Nephron (organoid): ENCODE data around the gene ARID3A.

Experiments
- H3K27ac Mint-ChIP-seq, 3 experiments: 2 replicates each; pipeline ENCODE4 v1.8.0; 2020; ENCODE audit warnings: mixed read lengths in 3 of 3, mild to moderate bottlenecking in 2 of 3, moderate library complexity in 1 of 3
- H3K27me3 Mint-ChIP-seq: 2 replicates; pipeline ENCODE4 v1.8.0; 2021; ENCODE audit warnings: low read depth, mild to moderate bottlenecking, moderate library complexity, mixed read lengths
- H3K36me3 Mint-ChIP-seq: 2 replicates; pipeline ENCODE4 v1.8.0; 2020; ENCODE audit warnings: low read depth, mixed read lengths
- H3K4me1 Mint-ChIP-seq: 2 replicates; pipeline ENCODE4 v1.8.0; 2020; ENCODE audit warnings: mixed read lengths
- H3K4me3 Mint-ChIP-seq, 3 experiments: 2 replicates each; pipeline ENCODE4 v1.8.0; 2020; ENCODE audit warnings: mild to moderate bottlenecking in 3 of 3, mixed read lengths in 3 of 3, moderate library complexity in 2 of 3
- H3K9me3 Mint-ChIP-seq: 2 replicates; pipeline ENCODE4 v1.8.0; 2020; ENCODE audit warnings: mixed read lengths
- CTCF ChIP-seq, 3 experiments: fragments of 200-600 bp; sonication (generic); IDR thresholded peaks; one replicate each; pipeline ENCODE4 v1.5.0; 2021; ENCODE audit warnings: antibody characterized with exemption in 3 of 3; ENCODE audit not compliant: unreplicated experiment in 3 of 3

Gene ARID3A

GRCh38 chr19:898663-899062 is 27.2 kb upstream of the ARID3A start:
- peak overlapping the region in 1 of 3 experiments; percentile 63 for H3K27ac Mint-ChIP-seq
- H3K9me3 Mint-ChIP-seq, result no peaks in the 10 kb centered on the region
- TF ChIP-seq CTCF (IDR thresholded peaks at IDR 0.05; ENCODE audit: unreplicated experiment in 3 of 3), result no peak
- peaks cover 9% of the 10 kb centered on the region for H3K36me3 Mint-ChIP-seq
- no peak overlapping the region for H3K4me3 Mint-ChIP-seq
- H3K4me1 Mint-ChIP-seq, result no peaks in the 10 kb centered on the region
- H3K27me3 Mint-ChIP-seq, result no peaks in the 10 kb centered on the region

- H3K27me3 Mint-ChIP-seq, result no peaks in the 10 kb centered on the region
- H3K9me3 Mint-ChIP-seq, result no peaks in the 10 kb centered on the region
- TF ChIP-seq CTCF (IDR thresholded peaks at IDR 0.05; ENCODE audit: unreplicated experiment in 3 of 3), result no peak
Measured at GRCh38 chr19:899336-900042, 26.3 kb upstream of the ARID3A start.

GRCh38 chr19:900043-900301 is 25.9 kb upstream of the ARID3A start:
- Mint-ChIP-seq H3K36me3 (peaks cover 9% of the 10 kb centered on the region), H3K9me3 (no peaks in the 10 kb centered on the region), H3K27me3 (no peaks in the 10 kb centered on the region), H3K4me1 (peaks cover 4% of the 10 kb centered on the region), H3K27ac (no peak overlapping the region), H3K4me3 (no peak overlapping the region)
- TF ChIP-seq CTCF (IDR thresholded peaks at IDR 0.05; ENCODE audit: unreplicated experiment in 3 of 3), result no peak

More at GRCh38 chr19:899336-900042, 26.3 kb upstream of the ARID3A start:
- Mint-ChIP-seq H3K36me3 (peaks cover 9% of the 10 kb centered on the region), H3K27ac (no peak overlapping the region), H3K4me3 (no peak overlapping the region), H3K4me1 (peaks cover 4% of the 10 kb centered on the region)

GRCh38 chr19:900302-901111 is 25.3 kb upstream of the ARID3A start:
- Mint-ChIP-seq H3K27ac (no peak overlapping the region), H3K27me3 (no peaks in the 10 kb centered on the region), H3K4me1 (peaks cover 4% of the 10 kb centered on the region), H3K4me3 (no peak overlapping the region), H3K36me3 (peaks cover 9% of the 10 kb centered on the region), H3K9me3 (no peaks in the 10 kb centered on the region)
- TF ChIP-seq CTCF (IDR thresholded peaks at IDR 0.05; ENCODE audit: unreplicated experiment in 3 of 3), result no peak

GRCh38 chr19:901216-902092 is 24.4 kb upstream of the ARID3A start:
- Mint-ChIP-seq H3K4me3 (no peak overlapping the region), H3K4me1 (peaks cover 4% of the 10 kb centered on the region), H3K9me3 (no peaks in the 10 kb centered on the region), H3K36me3 (peaks cover 9% of the 10 kb centered on the region), H3K27ac (no peak overlapping the region), H3K27me3 (no peaks in the 10 kb centered on the region)
- TF ChIP-seq CTCF (IDR thresholded peaks at IDR 0.05; ENCODE audit: unreplicated experiment in 3 of 3), result no peak
